Inferior parietal cortex (tissue), 1 donor: ENCODE measurements around the gene PIP5K1B.

ENCODE experiments used
- DNase-seq: peaks from one replicate; pipeline ENCODE4 v3.0.0-alpha.2; 2016; ENCODE audit errors: extremely low spot score

Gene PIP5K1B

GRCh38 chr9:68707801-68708488 is 2.9 kb downstream of the PIP5K1B start:
- no peak for DNase-seq

- no peak for DNase-seq
These were observed 3.5 kb downstream of the PIP5K1B start for GRCh38 chr9:68708513-68708912.

GRCh38 chr9:68709291-68710110 is 4.5 kb downstream of the PIP5K1B start:
- DNase-seq = no peak

- DNase-seq = no peak
These were observed 5.1 kb downstream of the PIP5K1B start for GRCh38 chr9:68710111-68710471.

GRCh38 chr9:68711281-68711680 is 6.2 kb downstream of the PIP5K1B start:
- no peak for DNase-seq

- no peak for DNase-seq
These were observed 6.9 kb downstream of the PIP5K1B start for GRCh38 chr9:68711932-68712331.

GRCh38 chr9:68714416-68715180 is 9.6 kb downstream of the PIP5K1B start:
- no peak for DNase-seq

- DNase-seq = no peak
These were observed 10.1 kb downstream of the PIP5K1B start for GRCh38 chr9:68715181-68715456.

GRCh38 chr9:68717552-68718443 is 12.8 kb downstream of the PIP5K1B start:
- no peak for DNase-seq

GRCh38 chr9:68719847-68720246 is 14.8 kb downstream of the PIP5K1B start:
- no peak for DNase-seq

- DNase-seq = no peak
These were observed 15.7 kb downstream of the PIP5K1B start for GRCh38 chr9:68720656-68721313.

GRCh38 chr9:68721666-68722330 is 16.8 kb downstream of the PIP5K1B start:
- DNase-seq = no peak

GRCh38 chr9:68725070-68725469 is 20.0 kb downstream of the PIP5K1B start:
- no peak for DNase-seq

- DNase-seq = no peak
These were observed 21.4 kb downstream of the PIP5K1B start for GRCh38 chr9:68726489-68726888.

- DNase-seq = no peak
These were observed 22.6 kb downstream of the PIP5K1B start for GRCh38 chr9:68727636-68728035.

- no peak for DNase-seq
These were observed 23.7 kb downstream of the PIP5K1B start for GRCh38 chr9:68728731-68729130.

GRCh38 chr9:68730570-68731235 is 25.7 kb downstream of the PIP5K1B start:
- DNase-seq = no peak

GRCh38 chr9:68731857-68732256 is 26.8 kb downstream of the PIP5K1B start:
- DNase-seq = no peak

- DNase-seq = no peak
These were observed 27.5 kb downstream of the PIP5K1B start for GRCh38 chr9:68732405-68733020.

GRCh38 chr9:68733021-68733405 is 28.0 kb downstream of the PIP5K1B start:
- no peak for DNase-seq
